Effector CD8-positive, alpha-beta T cell (primary cell): ENCODE measurements around the gene SVIL.
"Not testable (repeated sequence)": the region's sequence is repeated elsewhere in the genome, so short reads cannot be mapped to it uniquely, and the experiment has no call there.

Experiments used
- DNase-seq: peaks from one replicate; lab custom pipeline; 2025; lab: John Stamatoyannopoulos, UW

SVIL gene

DNA sequence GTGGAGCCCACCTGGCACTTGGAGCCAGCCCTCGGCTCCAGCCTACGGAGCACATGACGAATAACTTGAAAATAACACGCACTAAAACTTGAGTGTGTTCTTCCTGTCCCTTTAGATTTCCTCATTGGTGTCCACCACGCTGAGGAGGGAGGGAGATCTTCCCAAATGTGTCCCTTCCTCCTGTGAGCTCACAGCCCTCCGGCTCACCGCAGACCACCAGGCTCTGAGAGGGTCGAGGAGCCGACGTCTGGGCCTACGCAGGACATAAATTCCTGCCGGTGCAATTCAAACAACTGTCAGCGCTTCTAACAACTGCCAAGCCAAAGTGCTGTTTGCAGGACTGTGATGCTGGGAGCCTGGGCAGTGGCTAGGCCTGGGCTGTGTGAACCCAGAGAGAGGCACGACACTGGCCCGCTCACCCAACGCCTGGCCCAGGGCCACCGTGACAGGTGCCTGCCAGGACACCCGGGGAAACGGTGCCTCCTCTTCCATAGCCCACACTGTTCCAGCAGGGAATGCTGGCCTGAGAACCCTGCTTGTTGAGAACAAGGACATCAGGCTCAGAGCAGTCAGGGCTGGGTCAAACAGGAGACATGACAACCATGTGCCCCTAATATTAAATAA, 118.3 kb downstream of the SVIL start:
- DNase-seq, result not testable (repeated sequence)

DNA sequence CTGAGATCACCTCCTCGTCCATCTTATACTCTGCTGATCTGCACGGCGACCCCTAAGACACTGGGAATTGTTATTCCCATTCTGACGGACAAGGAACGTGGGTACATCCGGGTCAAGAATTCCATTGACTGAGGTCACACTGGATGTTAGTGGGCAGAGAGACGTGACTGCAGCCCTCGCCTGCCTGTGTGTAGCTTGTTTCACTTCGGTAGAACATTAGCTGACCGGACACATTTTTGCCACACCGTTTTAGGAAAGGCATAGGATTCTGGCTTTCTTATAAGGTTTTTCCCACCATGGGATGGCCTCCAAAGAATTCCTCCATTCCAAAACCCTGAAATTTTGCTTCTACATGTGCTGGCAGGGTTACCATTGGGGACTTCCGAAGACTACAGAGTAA, 118.9 kb downstream of the SVIL start:
- not testable (repeated sequence) for DNase-seq

- not testable (repeated sequence) for DNase-seq
Measured at GRCh38 chr10:29515104-29515503, 119.7 kb downstream of the SVIL start.

DNA sequence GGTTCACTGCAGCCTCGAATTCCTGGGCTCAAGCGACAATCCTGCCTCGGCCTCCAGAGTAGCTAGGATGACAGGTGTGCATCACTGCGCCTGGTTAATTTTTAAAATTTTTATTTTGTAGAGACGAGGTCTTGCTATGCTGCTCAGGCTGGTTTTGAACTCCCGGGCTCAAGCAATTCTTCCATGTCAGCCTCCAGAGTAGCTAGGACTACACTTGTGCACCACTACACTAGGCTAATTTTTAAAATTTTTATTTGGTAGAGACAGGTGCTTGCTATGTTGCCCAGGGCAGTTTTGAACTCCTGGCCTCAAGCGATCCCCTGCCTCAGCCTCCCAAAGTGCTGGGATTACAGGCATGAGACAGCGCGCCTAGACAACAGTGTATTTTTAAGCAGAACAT, 120.5 kb downstream of the SVIL start:
- no peak for DNase-seq

DNA sequence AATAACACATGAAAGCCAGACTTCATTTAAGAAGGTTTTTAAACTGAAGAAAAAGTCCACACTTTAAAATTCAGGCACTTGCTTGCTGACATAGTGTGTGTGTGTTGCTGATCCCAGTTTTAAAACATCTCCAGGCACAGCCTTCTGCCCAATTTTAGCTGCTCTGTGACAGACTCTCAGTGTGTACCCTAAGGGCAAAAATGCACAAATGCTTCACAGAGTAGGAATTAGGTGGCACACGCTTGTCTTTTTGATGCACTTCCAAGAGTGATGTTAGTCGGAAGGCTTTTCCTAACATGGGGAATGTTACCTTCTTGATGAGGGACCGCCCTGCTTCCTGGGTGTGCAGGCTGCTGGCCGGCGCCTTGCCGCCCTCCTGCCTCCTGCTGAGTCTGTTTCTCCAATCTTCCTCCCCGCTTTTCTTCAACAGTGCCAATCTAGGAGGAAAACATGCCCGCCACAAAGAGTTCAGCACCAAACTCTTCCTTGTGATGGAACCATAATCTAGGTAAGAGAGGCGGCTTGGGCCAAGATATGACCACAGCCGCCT, 122.3 kb downstream of the SVIL start:
- DNase-seq, result no peak

- DNase-seq, result not testable (repeated sequence)
Measured at GRCh38 chr10:29511806-29512205, 123.0 kb downstream of the SVIL start.

GRCh38 chr10:29510483-29511157, 124.2 kb downstream of the SVIL start:
- not testable (repeated sequence) for DNase-seq

GRCh38 chr10:29508554-29509244, 126.1 kb downstream of the SVIL start:
- DNase-seq, result no peak

DNA sequence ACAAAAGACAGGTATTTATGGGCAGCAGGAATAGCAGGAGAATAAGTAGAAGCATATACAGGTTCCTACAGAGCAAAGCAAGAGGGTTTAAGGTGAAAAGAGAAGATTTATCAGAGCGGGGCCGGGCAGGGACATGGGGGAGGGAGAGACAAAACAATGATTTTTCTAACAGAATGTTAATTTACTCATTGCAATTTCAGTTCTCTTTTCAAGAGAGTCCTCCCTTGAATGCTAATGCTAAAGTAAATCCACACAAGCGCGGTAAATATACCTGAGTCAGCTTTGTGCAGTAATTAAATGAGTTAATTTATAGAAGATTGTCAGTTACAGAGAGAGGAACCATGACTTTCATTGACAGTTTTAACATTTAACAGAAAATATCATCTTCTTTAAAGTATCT, 127.0 kb downstream of the SVIL start:
- DNase-seq, result not testable (repeated sequence)

GRCh38 chr10:29506324-29506921, 128.3 kb downstream of the SVIL start:
- not testable (repeated sequence) for DNase-seq

DNA sequence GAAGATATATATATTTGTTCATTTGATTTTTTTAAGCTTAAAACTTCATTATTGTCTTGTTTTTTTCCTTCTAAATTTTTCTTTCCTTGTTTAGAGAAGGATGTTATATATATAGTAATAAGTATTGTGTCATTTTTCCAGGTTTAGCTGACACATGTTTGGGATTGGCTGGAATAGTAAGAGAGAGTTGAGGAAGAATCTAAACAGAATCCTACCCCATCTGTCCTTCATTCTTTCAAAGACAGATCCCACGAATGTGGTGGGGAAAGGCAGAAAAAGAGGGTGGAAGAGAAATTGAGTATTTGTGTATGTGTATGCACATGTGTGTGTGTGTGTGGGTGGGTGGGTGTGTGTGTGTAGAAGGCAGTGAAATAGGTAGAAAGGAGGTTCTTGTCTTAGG, 132.4 kb downstream of the SVIL start:
- DNase-seq, result no peak

- no peak for DNase-seq
Measured at GRCh38 chr10:29501692-29502091, 133.1 kb downstream of the SVIL start.

DNA sequence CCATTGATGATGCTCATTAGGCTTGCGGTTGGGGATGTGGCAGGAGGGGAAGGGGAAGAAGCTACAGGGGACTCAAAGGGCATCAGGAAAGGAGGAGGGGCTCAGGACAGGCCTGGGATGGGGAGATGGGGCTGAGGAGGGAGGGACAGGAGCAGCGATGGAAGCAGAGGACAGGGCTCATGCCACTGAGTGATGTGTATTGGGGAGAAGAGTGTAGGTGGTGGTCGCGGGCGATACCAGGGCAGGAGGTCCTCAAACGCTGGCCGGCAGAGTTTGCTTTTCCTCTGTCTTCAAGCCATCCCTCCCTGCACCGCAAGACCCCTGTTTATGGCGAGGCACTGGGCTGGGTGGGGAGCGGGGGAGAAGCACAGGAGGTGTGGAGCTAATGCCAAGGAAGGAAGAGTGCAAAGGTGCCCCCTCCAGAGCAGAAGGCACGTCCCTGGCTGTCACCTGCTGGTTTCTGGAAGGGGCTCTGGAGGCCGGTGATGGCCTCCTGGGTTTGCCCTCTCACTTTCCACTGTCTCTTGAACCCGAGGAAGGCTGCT, 134.7 kb downstream of the SVIL start:
- no peak for DNase-seq

GRCh38 chr10:29496341-29497162, 138.2 kb downstream of the SVIL start:
- DNase-seq, result peak; percentile 11

DNA sequence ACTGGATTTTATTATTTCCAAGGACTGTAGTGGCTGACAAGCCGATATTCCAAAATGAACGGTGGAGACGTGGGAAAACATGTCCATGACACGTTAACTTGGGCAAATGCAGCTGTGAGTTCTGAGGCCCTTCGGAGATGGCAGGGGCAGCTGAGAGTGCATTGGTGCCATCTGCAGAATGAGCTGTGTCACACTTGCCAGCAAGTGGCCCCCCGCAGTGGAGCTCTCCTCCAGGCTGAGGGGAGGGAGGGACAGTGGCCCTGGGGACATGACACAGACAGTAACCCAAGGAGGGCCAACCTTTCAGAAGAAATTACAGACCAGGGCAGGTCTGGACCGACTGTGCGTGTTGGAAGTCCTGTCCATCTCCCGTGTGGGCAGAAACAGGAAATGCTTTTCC, 139.4 kb downstream of the SVIL start:
- DNase-seq, result no peak

DNA sequence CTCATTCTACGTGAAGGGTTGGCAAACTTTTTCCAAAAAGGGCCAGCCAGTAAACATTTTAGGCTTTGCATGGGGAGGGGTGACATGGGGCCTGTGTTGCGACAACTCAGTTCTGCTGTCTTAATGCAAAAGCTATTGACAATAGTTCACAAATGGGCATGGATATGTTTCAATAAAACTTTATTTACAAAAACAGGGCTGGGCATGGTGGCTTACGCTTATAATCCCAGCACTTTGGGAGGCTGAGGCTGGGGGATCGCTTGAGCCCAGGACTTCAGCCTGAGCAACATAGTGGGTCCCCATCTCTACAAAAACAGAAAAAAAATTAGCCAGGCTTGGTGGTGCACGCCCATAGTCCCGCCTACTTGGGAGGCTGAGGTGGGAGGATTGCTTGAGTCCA, 141.1 kb downstream of the SVIL start:
- no peak for DNase-seq

DNA sequence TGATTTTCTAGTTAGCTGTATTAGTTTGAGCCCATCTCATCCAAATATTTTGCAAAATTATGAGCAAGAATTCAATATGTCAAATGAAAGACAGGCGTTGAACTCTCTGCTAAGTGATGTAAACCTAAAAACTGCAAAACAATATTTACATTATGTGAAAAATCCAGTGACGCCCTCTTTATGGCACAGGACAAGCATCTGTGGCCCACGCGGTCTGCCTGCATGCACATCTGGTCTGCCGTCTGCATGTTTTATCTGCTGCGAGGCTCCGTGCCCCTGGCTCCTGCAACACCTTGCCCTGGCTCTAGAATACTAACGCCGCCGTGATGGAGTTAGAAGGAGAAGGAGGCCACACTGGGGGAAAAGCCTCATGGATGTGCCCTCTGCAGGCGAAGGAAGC, 142.0 kb downstream of the SVIL start:
- no peak for DNase-seq

- DNase-seq, result no peak
Measured at GRCh38 chr10:29491918-29492317, 142.9 kb downstream of the SVIL start.

- DNase-seq, result not testable (repeated sequence)
Measured at GRCh38 chr10:29490781-29491280, 143.9 kb downstream of the SVIL start.

- not testable (repeated sequence) for DNase-seq
Measured at GRCh38 chr10:29488471-29488870, 146.3 kb downstream of the SVIL start.

GRCh38 chr10:29487884-29488266, 146.9 kb downstream of the SVIL start:
- DNase-seq, result not testable (repeated sequence)
